GM12878 (cell line): Measurements from ENCODE around the gene PCNX1. TPM values are rescaled to one million over a fixed set of nuclear protein-coding genes. Genes with fewer than 3 reads are reported as not detected.

Experiments
- ATAC-seq: fragments of 200-7000 bp; cut with Tn5 transposase; 3 replicates; pipeline ENCODE4 v1.9.1; 2020; ENCODE audit warnings: mild to moderate bottlenecking, moderate library complexity
- BruUV-seq: library from RNA; stranded (reverse); fragments of 400-500 nt; replicated peaks from 2 replicates; lab custom pipeline; 2021; lab: Mats Ljungman, UMichigan
- CTCF ChIA-PET: fragments of 300-600 bp; sonication (Branson Sonifier 250); formaldehyde crosslinking; extraction: SDS; loops from one replicate; lab custom pipeline; 2021; ENCODE audit warnings: inconsistent platforms; lab: Yijun Ruan, JAX
- POLR2A ChIA-PET: fragments of 350-600 bp; formaldehyde crosslinking; extraction: SDS; loops from one replicate; lab custom pipeline; 2021; ENCODE audit warnings: inconsistent platforms; lab: Charles Lee
- RAD21 ChIA-PET: fragments of 300-600 bp; sonication (Branson Sonifier 250); formaldehyde crosslinking; loops from one replicate; lab custom pipeline; 2023; ENCODE audit warnings: antibody characterized with exemption; ENCODE audit not compliant: unreplicated experiment; lab: Charles Lee
- SMC1A ChIA-PET: fragments of 300-600 bp; sonication (Branson Sonifier 250); formaldehyde crosslinking; loops from one replicate; lab custom pipeline; 2023; ENCODE audit not compliant: unreplicated experiment, uncharacterized antibody; lab: Charles Lee
- DNase-seq: peaks from one replicate; pipeline ENCODE4 v3.0.0-alpha.2; 2011; ENCODE audit warnings: low read depth, low spot score
- FAIRE-seq: peaks from 3 replicates; lab custom pipeline; 2011; peaks lifted over from hg19 to GRCh38; lab: Jason Lieb, UNC
- H2AFZ ChIP-seq: 2 replicates; pipeline ENCODE4 v1.6.0; 2011; ENCODE audit warnings: low read depth, low read length, control low read depth; ENCODE audit not compliant: control insufficient read depth
- H3K27ac ChIP-seq: 2 replicates; pipeline ENCODE4 v1.5.1; 2011; ENCODE audit warnings: control low read depth; ENCODE audit not compliant: control insufficient read depth, insufficient read depth
- H3K27me3 ChIP-seq, 2 experiments: replicated peaks in 1 of 2; 2 replicates each; pipeline versions ENCODE4 v1.6.0 to v1.6.1; 2011; ENCODE audit warnings: low read length in 1 of 2; ENCODE audit not compliant: control insufficient read depth in 2 of 2, insufficient read depth in 2 of 2
- H3K36me3 ChIP-seq, 2 experiments: 2 replicates each; pipeline ENCODE4 v1.5.1; 2011; ENCODE audit warnings: low read length in 1 of 2; ENCODE audit not compliant: control insufficient read depth in 2 of 2, insufficient read depth in 2 of 2
- H3K4me1 ChIP-seq: 2 replicates; pipeline ENCODE4 v1.6.1; 2011; ENCODE audit warnings: mild to moderate bottlenecking, low read length, moderate library complexity, mixed read lengths; ENCODE audit not compliant: control insufficient read depth, insufficient read depth
- H3K4me2 ChIP-seq: 2 replicates; pipeline ENCODE4 v1.6.0; 2011; ENCODE audit warnings: control low read depth; ENCODE audit not compliant: control insufficient read depth, insufficient read depth
- H3K4me3 ChIP-seq: fragments of 200-600 bp; sonication (generic); 2 replicates; pipeline ENCODE4 v1.5.1; 2016
- H3K79me2 ChIP-seq: 2 replicates; pipeline ENCODE4 v1.6.0; 2011; ENCODE audit warnings: low read length; ENCODE audit not compliant: control insufficient read depth, insufficient read depth
- H3K9ac ChIP-seq: 2 replicates; pipeline ENCODE4 v1.8.0; 2011; ENCODE audit warnings: low read length, control low read depth, mixed read lengths; ENCODE audit not compliant: control insufficient read depth, insufficient read depth
- H3K9me3 ChIP-seq: replicated peaks from 3 replicates; pipeline ENCODE4 v1.5.1; 2011; ENCODE audit warnings: mild to moderate bottlenecking, low read length; ENCODE audit not compliant: control insufficient read depth, insufficient read depth
- H4K20me1 ChIP-seq: 2 replicates; pipeline ENCODE4 v1.6.0; 2011; ENCODE audit not compliant: control insufficient read depth, insufficient read depth
- BCL3 ChIP-seq: IDR thresholded peaks from 2 replicates; pipeline ENCODE4 v1.6.1; 2011; ENCODE audit warnings: borderline replicate concordance, low read depth, mild to moderate bottlenecking, moderate library complexity, low read length; ENCODE audit not compliant: insufficient read depth, poor library complexity, severe bottlenecking
- GATAD2B ChIP-seq: fragments of 450-650 bp; conservative IDR thresholded peaks from 2 replicates; pipeline ENCODE4 v1.6.1; 2017; ENCODE audit warnings: low read depth, mild to moderate bottlenecking, moderate library complexity
- MLLT1 ChIP-seq: fragments of 450-650 bp; IDR thresholded peaks from 2 replicates; pipeline ENCODE4 v1.6.1; 2016; ENCODE audit warnings: mild to moderate bottlenecking
- POU2F2 ChIP-seq: IDR thresholded peaks from 3 replicates; pipeline ENCODE4 v1.6.1; 2011; ENCODE audit warnings: low read depth, mild to moderate bottlenecking, low read length, borderline replicate concordance
- WGBS: methylation state at CpG from one replicate; pipeline ENCODE4 v1.1.6; 2016; ENCODE audit warnings: low lambda C conversion rate; ENCODE audit not compliant: insufficient replicate concordance, insufficient coverage; ENCODE audit errors: missing lambda C conversion rate; 5-methylcytosine and 5-hydroxymethylcytosine counted together
- in situ Hi-C: fragments of 300-500 bp; cut with MboI; formaldehyde crosslinking; loops from 9 replicates; pipeline ENCODE4 v1.14.3; 2018; ENCODE audit warnings: mixed read lengths
- intact Hi-C: fragments of 100-400 bp; cut with micrococcal nuclease; formaldehyde crosslinking; loops from one replicate; pipeline ENCODE4 v1.14.2; 2022; ENCODE audit not compliant: unreplicated experiment
- polyA plus RNA-seq, 11 experiments: library from polyadenylated mRNA; depleted of rRNA in 4 of 11; unstranded in 6 of 11; stranded (reverse) in 5 of 11; fragments of >200 nt; fragmentation: Nextera tagmentation in 4 of 11; fragmentation: Illumina TruSeq in 1 of 11; extraction: Ambion mirVana in 4 of 11; extraction: Trizol in 1 of 11; gene quantifications; 1 replicate in 1 of 11; 2 replicates in 10 of 11; pipeline versions ENCODE4 v1.2.1 to v1.2.3, GENCODE V29; 2011 to 2016; ENCODE audit warnings: inconsistent platforms in 2 of 11, missing spikeins in 2 of 11, low read depth in 1 of 11
- total RNA-seq, 4 experiments: library from RNA; depleted of rRNA in 3 of 4; stranded (reverse); fragments of >200 nt in 3 of 4; fragmentation: Illumina TruSeq in 1 of 4; extraction: Trizol in 1 of 4; gene quantifications; 2 replicates each; pipeline versions ENCODE4 v1.2.1 to v1.2.3, GENCODE V29; 2013 to 2021

The PCNX1 gene
- total and polyA plus RNA-seq, 10 of the 15 experiments (the other 5 are each of a cell fraction or from before 2014, with no cell fraction given), result 4.6 to 53.9 (median 20.5) TPM

- no peak for TF ChIP-seq BCL3
These were observed 9.0 kb downstream of the PCNX1 start (continued) for GRCh38 chr14:70916300-70916699.

GRCh38 chr14:70916799-70917198 lies 9.5 kb downstream of the PCNX1 start:
- H2AFZ ChIP-seq, result no peak overlapping the region
- ChIA-PET SMC1A (interaction anchor here (1.1 to 1.4 kb wide), 3 partner anchors 8 to 39 kb away, joined by 3 to 6 read pairs (median 4); no protein-coding TSS in a partner anchor), RAD21 (interaction anchor here (0.7 kb wide), 1 partner anchor 36 kb away, joined by 3 read pairs; no protein-coding TSS in a partner anchor), POLR2A (interaction anchor here (1.1 kb wide), 1 partner anchor 9 kb away, joined by 4 read pairs; the partner anchor contains the start of gene PCNX1), CTCF (interaction anchor here (0.8 kb wide), 1 partner anchor 14 kb away, joined by 3 read pairs; no protein-coding TSS in a partner anchor)
- H3K27me3 ChIP-seq, result no peaks in the 10 kb centered on the region
- intact Hi-C loops, result no loop called here
- no peak overlapping the region for H3K9ac ChIP-seq
- H3K27ac ChIP-seq, result no peak overlapping the region
- in situ Hi-C loops, result no loop called here
- no TSS peak for BruUV-seq
- WGBS, result 95% methylated on average over 4 of the region's 4 CpGs
- no peak overlapping the region for H3K4me2 ChIP-seq
- H3K36me3 ChIP-seq, result no peaks in the 10 kb centered on the region; a peak in 1 of 4 replicates
- H3K4me1 ChIP-seq, result peaks cover 4% of the 10 kb centered on the region
- ATAC-seq (no peak), DNase-seq (no peak), FAIRE-seq (no peak)
- no peak overlapping the region for H3K4me3 ChIP-seq
- H4K20me1 ChIP-seq, result no peaks in the 10 kb centered on the region; the same call in 1 of the 2 replicates
- H3K9me3 ChIP-seq, result peaks cover 1% of the 10 kb centered on the region; the same call in 1 of the 3 replicates
- no peak for TF ChIP-seq POU2F2
- TF ChIP-seq GATAD2B, result no peak
- 0 out of 2 replicates have a peak, but pooled peaks have one; percentile 27 for TF ChIP-seq MLLT1
- H3K79me2 ChIP-seq, result peaks cover 83% of the 10 kb centered on the region
